Spleen (tissue), 11 donors: Measurements from ENCODE around the gene NGLY1. TPM values are rescaled to one million over a fixed set of nuclear protein-coding genes. Genes with fewer than 3 reads are reported as not detected.

Source experiments
- DNase-seq: peaks from one replicate; pipeline ENCODE4 v3.0.0-alpha.2; 2020
- H3K27ac ChIP-seq, 8 donors: fragments of 200-600 bp; sonication (generic) in 7 of 8; 1 replicate in 4 of 8; 2 replicates in 4 of 8; pipeline versions ENCODE4 v1.5.0 to v1.8.0; 2016 to 2021; ENCODE audit warnings: inconsistent platforms in 4 of 8, mild to moderate bottlenecking in 4 of 8, moderate library complexity in 1 of 8
- H3K27me3 ChIP-seq, 7 donors: fragments of 200-600 bp; sonication (generic) in 6 of 7; replicated peaks in 1 of 7; 1 replicate in 4 of 7; 2 replicates in 3 of 7; pipeline versions ENCODE4 v1.5.0 to v1.8.0; 2016 to 2021; ENCODE audit warnings: inconsistent platforms in 3 of 7, mild to moderate bottlenecking in 1 of 7
- H3K36me3 ChIP-seq, 6 donors: fragments of 200-600 bp; sonication (generic) in 5 of 6; 1 replicate in 4 of 6; 2 replicates in 2 of 6; pipeline versions ENCODE4 v1.5.0 to v1.8.0; 2016 to 2021; ENCODE audit warnings: inconsistent platforms in 2 of 6
- H3K4me1 ChIP-seq, 6 donors: fragments of 200-600 bp; sonication (generic) in 5 of 6; 1 replicate in 3 of 6; 2 replicates in 3 of 6; pipeline versions ENCODE4 v1.5.0 to v1.8.0; 2016 to 2021; ENCODE audit warnings: inconsistent platforms in 3 of 6
- H3K4me3 ChIP-seq, 8 donors: fragments of 200-600 bp; sonication (generic) in 7 of 8; 1 replicate in 4 of 8; 2 replicates in 4 of 8; pipeline versions ENCODE4 v1.5.0 to v1.8.0; 2016 to 2021; ENCODE audit warnings: inconsistent platforms in 4 of 8, mild to moderate bottlenecking in 4 of 8, moderate library complexity in 2 of 8
- H3K9me3 ChIP-seq, 8 donors: fragments of 200-600 bp; sonication (generic) in 7 of 8; 1 replicate in 4 of 8; 2 replicates in 4 of 8; pipeline versions ENCODE4 v1.5.0 to v1.8.0; 2016 to 2021; ENCODE audit warnings: inconsistent platforms in 4 of 8
- POLR2A ChIP-seq, 3 donors: fragments of 450-650 bp; IDR thresholded peaks; one replicate each; pipeline ENCODE4 v1.5.1; 2017; ENCODE audit warnings: antibody characterized with exemption in 3 of 3, mild to moderate bottlenecking in 1 of 3
- POLR2AphosphoS5 ChIP-seq, 3 donors: sonication (generic); formaldehyde crosslinking; IDR thresholded peaks; one replicate each; pipeline ENCODE4 v1.5.1; 2017; ENCODE audit warnings: antibody characterized with exemption in 3 of 3
- WGBS, 5 donors: extraction: QIAGEN DNeasy Blood & Tissue Kit in 3 of 5; methylation state at CpG; one replicate each; pipeline versions ENCODE4 v1.1.5 to v1.1.7; 2013 to 2018; 5-methylcytosine and 5-hydroxymethylcytosine counted together
- intact Hi-C: fragments of 100-400 bp; cut with DNase I; formaldehyde crosslinking; loops from one replicate; pipeline ENCODE4 v1.15.0; 2023; ENCODE audit warnings: low total_unique reads
- polyA plus RNA-seq, 3 donors: library from polyadenylated mRNA; stranded (reverse); fragments of 200-250 nt; gene quantifications; one replicate each; pipeline ENCODE4 v1.2.1, GENCODE V29; 2013
- total RNA-seq, 7 donors: library from RNA; depleted of rRNA in 3 of 7; stranded (reverse); fragments of >200 nt in 3 of 7; fragmentation: NEBNext Ultra II Directional in 4 of 7; extraction: Animal tissue kit (Norgen Biotek cat#: 25700) in 4 of 7; gene quantifications; one replicate each; pipeline versions ENCODE4 v1.1.0 to v1.2.1, GENCODE V29; 2016 to 2021
- TF ChIP-seq, protein P1 (sequence below), 11 experiments: fragments of 200-600 bp in 7 of 11; fragments of 450-650 bp in 4 of 11; sonication (generic) in 4 of 11; IDR thresholded peaks in 8 of 11; conservative IDR thresholded peaks in 3 of 11; 1 replicate in 7 of 11; 2 replicates in 4 of 11; pipeline versions ENCODE4 v1.4.0 to v1.8.0; 2016 to 2021; ENCODE audit warnings: antibody characterized with exemption in 11 of 11, inconsistent platforms in 4 of 11, mild to moderate bottlenecking in 1 of 11
- donor health status: healthy with polysubstance abuse.
- donor health status: DM: no; HTN: no; CAD: no; lungs with moderate emphysema.
- donor health status: DM: no; HTN: no; CAD: no.
- donor health status: Bipolar disorder and iron deficiency.
- donor health status: healthy.
- donor health status: DM: no; HTN: no; CAD: no.
- donor health status: DM: yes; HTN: yes; CAD: no.

The NGLY1 gene
- total and polyA plus RNA-seq, 10 donors: 40.8 to 77.3 (median 58.6) TPM

- TF ChIP-seq POLR2A (IDR thresholded peaks at IDR 0.05): no peak
- TF ChIP-seq POLR2AphosphoS5 (IDR thresholded peaks at IDR 0.05): no peak
- TF ChIP-seq, protein P1, sequence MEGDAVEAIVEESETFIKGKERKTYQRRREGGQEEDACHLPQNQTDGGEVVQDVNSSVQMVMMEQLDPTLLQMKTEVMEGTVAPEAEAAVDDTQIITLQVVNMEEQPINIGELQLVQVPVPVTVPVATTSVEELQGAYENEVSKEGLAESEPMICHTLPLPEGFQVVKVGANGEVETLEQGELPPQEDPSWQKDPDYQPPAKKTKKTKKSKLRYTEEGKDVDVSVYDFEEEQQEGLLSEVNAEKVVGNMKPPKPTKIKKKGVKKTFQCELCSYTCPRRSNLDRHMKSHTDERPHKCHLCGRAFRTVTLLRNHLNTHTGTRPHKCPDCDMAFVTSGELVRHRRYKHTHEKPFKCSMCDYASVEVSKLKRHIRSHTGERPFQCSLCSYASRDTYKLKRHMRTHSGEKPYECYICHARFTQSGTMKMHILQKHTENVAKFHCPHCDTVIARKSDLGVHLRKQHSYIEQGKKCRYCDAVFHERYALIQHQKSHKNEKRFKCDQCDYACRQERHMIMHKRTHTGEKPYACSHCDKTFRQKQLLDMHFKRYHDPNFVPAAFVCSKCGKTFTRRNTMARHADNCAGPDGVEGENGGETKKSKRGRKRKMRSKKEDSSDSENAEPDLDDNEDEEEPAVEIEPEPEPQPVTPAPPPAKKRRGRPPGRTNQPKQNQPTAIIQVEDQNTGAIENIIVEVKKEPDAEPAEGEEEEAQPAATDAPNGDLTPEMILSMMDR (IDR thresholded peaks at IDR 0.05 in 8 of 11, conservative IDR thresholded peaks at IDR 0.05 in 3 of 11): no peak
- intact Hi-C loops: no loop called here
- Histone ChIP-seq H3K36me3 (no peaks in the 10 kb centered on the region), H3K4me1 (no peaks in the 10 kb centered on the region), H3K27ac (no peak overlapping the region), H3K4me3 (no peak overlapping the region), H3K27me3 (no peaks in the 10 kb centered on the region), H3K9me3 (no peaks in the 10 kb centered on the region)
- WGBS, 5 donors: 63 to 81% (median 64%) methylated on average over 3 of the region's 3 CpGs
- no peak for DNase-seq
Measured at GRCh38 chr3:25693238-25693637, 90.0 kb downstream of the NGLY1 start.

GRCh38 chr3:25692341-25692740 lies 90.9 kb downstream of the NGLY1 start:
- DNase-seq: no peak
- TF ChIP-seq, protein P1 (IDR thresholded peaks at IDR 0.05 in 8 of 11, conservative IDR thresholded peaks at IDR 0.05 in 3 of 11): no peak
- TF ChIP-seq POLR2AphosphoS5 (IDR thresholded peaks at IDR 0.05): no peak
- no peak for TF ChIP-seq POLR2A (IDR thresholded peaks at IDR 0.05)
- intact Hi-C loops: no loop called here
- H3K27ac ChIP-seq: no peak overlapping the region
- no peaks in the 10 kb centered on the region for H3K36me3 ChIP-seq
- no peaks in the 10 kb centered on the region for H3K4me1 ChIP-seq
- H3K27me3 ChIP-seq: no peaks in the 10 kb centered on the region
- no peak overlapping the region for H3K4me3 ChIP-seq
- WGBS, 5 donors: 60 to 91% (median 82%) methylated on average over 1 of the region's 1 CpG
- no peaks in the 10 kb centered on the region for H3K9me3 ChIP-seq

- Histone ChIP-seq H3K27me3 (no peaks in the 10 kb centered on the region), H3K27ac (no peak overlapping the region), H3K4me3 (no peak overlapping the region), H3K4me1 (no peaks in the 10 kb centered on the region), H3K36me3 (no peaks in the 10 kb centered on the region), H3K9me3 (no peaks in the 10 kb centered on the region)
- intact Hi-C loops: no loop called here
- no peak for DNase-seq
- TF ChIP-seq, protein P1 (IDR thresholded peaks at IDR 0.05 in 8 of 11, conservative IDR thresholded peaks at IDR 0.05 in 3 of 11): no peak
- TF ChIP-seq POLR2AphosphoS5 (IDR thresholded peaks at IDR 0.05) (no peak), POLR2A (IDR thresholded peaks at IDR 0.05) (no peak)
- 84 to 95% (median 92%) methylated on average over 2 of the region's 2 CpGs for WGBS, 5 donors
Measured at GRCh38 chr3:25690768-25691533, 92.3 kb downstream of the NGLY1 start.

DNA sequence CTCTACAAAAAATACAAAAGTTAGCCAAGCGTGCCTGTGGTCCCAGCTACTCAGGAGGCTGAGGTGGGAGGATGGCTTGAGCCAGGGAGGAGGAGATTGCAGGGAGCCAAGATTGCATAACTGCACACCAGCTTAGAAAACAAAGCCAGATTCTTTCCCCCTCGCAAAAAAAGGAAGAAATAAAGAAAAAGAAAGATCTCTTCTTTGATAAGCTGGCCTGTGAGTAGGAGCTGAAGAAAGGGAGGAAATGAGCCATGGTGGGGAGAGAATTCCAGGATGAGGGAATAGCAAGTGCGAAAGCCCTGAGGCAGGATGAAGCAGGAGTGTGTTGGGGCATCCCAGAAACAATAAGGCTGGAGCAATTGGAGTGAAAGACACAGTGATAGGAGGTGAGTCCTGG lies 94.0 kb downstream of the NGLY1 start:
- 47 to 65% (median 56%) methylated on average over 3 of the region's 3 CpGs for WGBS, 5 donors
- Histone ChIP-seq H3K4me1 (no peaks in the 10 kb centered on the region), H3K4me3 (no peak overlapping the region), H3K27me3 (no peaks in the 10 kb centered on the region), H3K27ac (no peak overlapping the region), H3K9me3 (no peaks in the 10 kb centered on the region), H3K36me3 (no peaks in the 10 kb centered on the region)
- intact Hi-C loops: no loop called here
- no peak for DNase-seq
- TF ChIP-seq POLR2AphosphoS5 (IDR thresholded peaks at IDR 0.05) (no peak), POLR2A (IDR thresholded peaks at IDR 0.05) (no peak)
- TF ChIP-seq, protein P1 (IDR thresholded peaks at IDR 0.05 in 8 of 11, conservative IDR thresholded peaks at IDR 0.05 in 3 of 11): no peak
